HG02938 (cell line): ENCODE data around the gene TIE1.

Experiments used
- ATAC-seq: cut with Tn5 transposase; IDR thresholded peaks from one replicate; pipeline ENCODE4 v1.9.1; 2021; ENCODE audit warnings: mild to moderate bottlenecking, moderate library complexity; ENCODE audit not compliant: unreplicated experiment

Gene TIE1

GRCh38 chr1:43292679-43293078 is 8.1 kb upstream of the TIE1 start:
- no peak for ATAC-seq

DNA sequence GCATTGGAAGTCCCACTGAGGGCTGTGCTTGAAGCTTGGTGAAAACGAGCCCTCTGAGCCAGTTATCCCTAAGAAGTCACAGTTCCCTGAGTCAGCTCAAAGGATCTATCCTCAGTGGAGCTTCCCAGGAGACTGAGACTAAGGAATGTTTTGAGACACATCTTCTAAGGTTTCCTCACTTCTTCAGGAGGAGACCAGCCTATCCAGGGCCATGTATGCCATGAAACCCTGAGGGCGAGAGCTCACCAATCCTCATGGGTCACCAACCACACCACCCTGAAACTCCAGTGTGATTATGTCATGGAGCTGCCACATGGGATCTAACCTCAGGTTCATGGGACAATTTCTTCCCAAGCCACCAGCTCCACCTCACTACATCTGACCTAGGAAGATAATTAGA is 7.6 kb upstream of the TIE1 start:
- ATAC-seq: no peak

DNA sequence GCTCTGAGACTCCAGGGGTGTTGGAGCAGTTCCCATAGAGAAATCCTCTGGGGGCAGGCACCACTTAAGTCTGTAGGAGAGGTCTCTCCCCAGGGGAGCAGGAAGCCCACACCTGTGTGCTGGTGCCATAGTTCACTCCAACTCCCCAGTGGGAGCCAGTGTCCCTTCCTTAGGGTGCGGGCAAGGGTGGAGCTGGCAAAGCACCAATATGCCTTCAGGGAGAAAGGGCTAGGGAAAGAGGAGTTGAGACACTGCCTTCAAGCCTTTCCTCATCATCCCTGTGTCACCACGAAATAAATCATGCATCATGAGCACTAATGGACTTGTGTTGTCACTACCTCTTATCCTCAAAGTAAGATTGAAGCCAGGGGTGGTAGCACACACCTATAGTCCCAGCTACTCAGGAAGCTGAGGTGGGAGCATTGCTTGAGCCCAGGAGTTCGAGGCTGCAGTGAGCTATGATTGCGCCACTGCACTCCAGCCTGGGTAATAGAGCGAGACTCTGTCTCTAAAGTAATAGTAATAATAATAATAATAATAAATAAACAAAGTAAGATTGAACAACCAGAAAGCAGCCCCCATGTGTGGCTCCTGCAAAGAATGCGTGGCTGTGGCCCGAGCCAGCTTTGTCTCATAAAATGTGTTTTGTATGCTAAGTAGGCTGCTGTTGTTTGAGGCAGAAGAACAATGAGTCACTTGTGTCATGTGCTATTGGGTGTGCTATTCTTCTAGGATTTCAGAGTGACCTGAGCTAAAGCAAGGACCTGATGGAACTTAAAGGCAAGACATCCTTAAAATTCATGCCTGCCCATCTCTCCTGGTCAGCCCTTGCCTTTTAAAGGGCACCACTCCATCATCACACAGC is 6.7 kb upstream of the TIE1 start:
- ATAC-seq: no peak

DNA sequence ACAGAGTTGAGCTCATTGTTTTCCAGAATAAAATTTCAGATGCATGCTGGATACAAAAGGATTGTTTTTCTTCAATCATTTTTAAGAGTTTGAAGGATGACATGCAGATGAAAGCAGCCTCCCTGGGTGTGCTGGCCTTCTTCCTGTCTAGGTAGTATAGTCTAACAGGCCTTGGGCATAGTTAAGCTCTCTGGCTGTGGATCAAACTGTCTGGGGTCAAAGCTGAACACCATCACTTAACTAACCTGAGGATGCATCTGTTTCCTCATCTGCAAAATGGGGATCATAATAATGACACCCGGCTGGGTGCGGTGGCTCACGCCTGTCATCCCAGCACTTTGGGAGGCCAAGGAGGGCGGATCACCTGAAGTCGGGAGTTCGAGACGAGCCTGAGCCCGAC is 6.0 kb upstream of the TIE1 start:
- ATAC-seq: no peak

DNA sequence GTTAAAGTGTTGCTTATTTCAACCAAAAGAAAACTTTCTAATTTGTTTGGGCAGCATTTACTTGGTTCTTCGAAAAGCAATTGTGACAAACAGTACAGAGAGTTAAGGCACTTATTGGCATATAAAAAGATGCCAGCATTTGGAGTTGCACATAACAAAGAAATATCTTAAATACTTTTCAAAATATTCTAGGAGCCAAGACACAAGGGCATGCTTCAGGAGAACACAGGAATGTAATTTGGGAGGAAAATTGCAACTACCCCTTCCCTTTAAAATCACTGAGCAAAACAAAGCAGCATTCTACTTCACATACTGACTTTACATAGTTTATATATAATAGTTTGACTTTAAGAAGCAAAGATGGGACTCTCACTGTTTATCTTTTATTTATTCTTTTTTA is 4.6 kb upstream of the TIE1 start:
- no peak for ATAC-seq

- no peak for ATAC-seq
Measured at GRCh38 chr1:43298055-43298454, 2.7 kb upstream of the TIE1 start.

DNA sequence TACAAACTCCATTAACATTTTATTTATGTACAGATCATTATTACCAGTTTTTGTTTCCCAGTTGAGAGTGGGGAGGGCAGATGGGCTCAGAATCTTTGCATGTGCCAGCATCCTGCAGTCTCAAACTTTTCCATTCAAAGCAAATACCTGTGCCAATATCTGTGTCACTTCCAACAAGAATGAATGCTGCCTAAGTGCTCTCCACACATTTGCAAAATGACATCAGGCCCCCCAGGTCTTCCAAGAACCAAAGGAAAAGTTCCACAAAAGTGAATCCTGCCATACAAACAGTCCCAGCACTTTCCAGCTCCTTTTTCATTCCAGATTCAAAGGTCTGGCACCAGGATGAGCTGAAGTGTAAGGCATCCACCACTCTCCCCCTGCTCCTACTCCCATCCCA is 1.7 kb upstream of the TIE1 start:
- no peak for ATAC-seq

DNA sequence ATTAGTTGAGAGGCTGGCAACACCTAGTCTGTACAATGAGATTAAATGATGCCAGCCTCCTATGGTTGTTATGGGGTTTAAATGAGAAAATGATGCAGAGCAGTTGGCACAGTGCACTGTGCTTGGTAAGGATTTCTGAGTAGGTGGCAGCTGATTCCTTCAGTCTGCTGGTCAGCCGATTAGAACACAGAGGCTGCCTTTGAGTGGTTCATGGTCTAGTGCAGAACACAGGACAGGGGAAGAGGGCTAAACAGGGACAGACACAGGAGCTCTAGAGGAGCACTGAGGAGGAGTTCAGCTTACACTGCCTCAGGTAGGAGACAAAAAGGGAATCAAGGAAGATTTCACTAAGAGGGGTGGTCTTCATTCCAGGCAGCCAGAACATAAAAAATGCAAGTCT is 1.4 kb downstream of the TIE1 start:
- no peak for ATAC-seq

DNA sequence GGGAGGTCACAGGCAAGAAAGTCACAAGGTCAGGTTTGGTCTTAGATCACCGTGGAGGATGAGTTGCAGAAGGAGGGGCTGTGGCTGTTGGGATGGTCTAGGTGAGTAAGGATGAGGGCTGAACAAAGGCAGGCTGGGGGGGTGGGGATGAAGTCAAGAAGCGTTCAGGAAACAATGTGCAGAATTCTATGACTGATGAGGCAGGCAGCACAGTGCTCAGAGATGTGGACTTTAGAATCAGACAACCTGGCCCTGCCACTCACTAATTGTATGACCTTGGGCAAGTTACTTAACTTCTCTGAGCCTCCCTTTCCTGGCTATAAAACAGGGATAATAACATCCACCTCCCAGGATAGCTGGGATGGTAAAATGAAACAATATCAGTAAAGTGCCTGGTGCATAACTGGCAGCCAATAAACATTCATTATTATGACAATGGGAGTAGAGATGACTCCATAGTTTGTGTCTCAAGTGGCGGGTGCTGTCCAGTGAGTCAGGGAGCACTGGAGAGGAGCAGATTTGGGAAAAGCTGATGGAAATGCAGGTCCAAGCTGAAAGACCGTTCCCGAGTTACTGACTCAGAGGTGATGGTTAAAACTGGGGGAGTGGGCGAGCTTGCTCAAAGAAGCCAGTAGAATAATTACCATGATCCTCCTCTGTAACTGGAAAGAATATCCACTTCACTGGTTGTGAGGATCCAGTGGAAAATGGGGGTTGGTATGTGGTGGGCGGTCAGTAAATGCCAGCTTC is 2.1 kb downstream of the TIE1 start:
- ATAC-seq: no peak

GRCh38 chr1:43303471-43304313 is 2.9 kb downstream of the TIE1 start:
- ATAC-seq: no peak

- no peak for ATAC-seq
Measured at GRCh38 chr1:43304314-43304681, 3.5 kb downstream of the TIE1 start.

DNA sequence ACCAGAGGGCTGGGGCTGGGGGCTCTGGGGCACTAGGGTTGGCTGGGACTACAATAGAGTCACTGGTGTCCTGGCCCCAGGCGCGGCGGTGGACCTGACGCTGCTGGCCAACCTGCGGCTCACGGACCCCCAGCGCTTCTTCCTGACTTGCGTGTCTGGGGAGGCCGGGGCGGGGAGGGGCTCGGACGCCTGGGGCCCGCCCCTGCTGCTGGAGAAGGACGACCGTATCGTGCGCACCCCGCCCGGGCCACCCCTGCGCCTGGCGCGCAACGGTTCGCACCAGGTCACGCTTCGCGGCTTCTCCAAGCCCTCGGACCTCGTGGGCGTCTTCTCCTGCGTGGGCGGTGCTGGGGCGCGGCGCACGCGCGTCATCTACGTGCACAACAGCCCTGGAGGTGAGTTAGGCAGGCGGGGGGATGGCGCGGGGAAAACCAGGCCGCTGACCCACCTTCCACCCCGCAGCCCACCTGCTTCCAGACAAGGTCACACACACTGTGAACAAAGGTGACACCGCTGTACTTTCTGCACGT is 4.1 kb downstream of the TIE1 start:
- ATAC-seq: no peak

- ATAC-seq: no peak
Measured at GRCh38 chr1:43305461-43305860, 4.7 kb downstream of the TIE1 start.

- no peak for ATAC-seq
Measured at GRCh38 chr1:43305926-43306687, 5.3 kb downstream of the TIE1 start.

DNA sequence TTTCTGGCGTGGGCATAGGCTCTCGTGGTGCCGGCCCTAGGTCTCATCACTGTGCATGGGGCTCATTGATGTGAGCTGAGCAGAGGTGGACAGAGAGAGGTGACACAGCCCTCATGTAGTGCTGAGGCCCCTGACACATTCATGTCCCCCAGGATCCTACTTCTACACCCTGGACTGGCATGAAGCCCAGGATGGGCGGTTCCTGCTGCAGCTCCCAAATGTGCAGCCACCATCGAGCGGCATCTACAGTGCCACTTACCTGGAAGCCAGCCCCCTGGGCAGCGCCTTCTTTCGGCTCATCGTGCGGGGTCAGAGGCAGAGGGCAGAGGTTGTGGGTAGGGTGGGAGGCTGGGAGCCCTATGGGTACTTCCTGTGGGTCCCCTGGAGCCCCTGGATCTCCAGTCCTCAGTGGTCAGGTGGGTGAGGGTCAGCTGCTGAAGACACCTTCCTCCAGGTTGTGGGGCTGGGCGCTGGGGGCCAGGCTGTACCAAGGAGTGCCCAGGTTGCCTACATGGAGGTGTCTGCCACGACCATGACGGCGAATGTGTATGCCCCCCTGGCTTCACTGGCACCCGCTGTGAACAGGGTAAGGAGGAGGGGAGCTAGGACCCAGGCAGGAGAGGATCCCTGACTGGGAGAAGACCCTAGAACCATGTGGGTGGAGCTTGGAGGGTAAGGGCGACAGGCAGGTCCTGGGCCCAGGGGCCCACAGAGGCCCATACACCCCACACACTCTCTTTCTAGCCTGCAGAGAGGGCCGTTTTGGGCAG is 6.1 kb downstream of the TIE1 start:
- no peak for ATAC-seq

- no peak for ATAC-seq
Measured at GRCh38 chr1:43307458-43308158, 6.8 kb downstream of the TIE1 start.

GRCh38 chr1:43308635-43309404 is 8.0 kb downstream of the TIE1 start:
- ATAC-seq: no peak

GRCh38 chr1:43309405-43310025 is 8.7 kb downstream of the TIE1 start:
- no peak for ATAC-seq
